Panc1 (cell line): ENCODE measurements around the gene HILPDA. TPM values are rescaled to one million over a fixed set of nuclear protein-coding genes. Genes with fewer than 3 reads are reported as not detected.

ENCODE experiments used
- ATAC-seq: fragments of 200-7000 bp; cut with Tn5 transposase; 2 replicates; pipeline ENCODE4 v1.9.1; 2020; ENCODE audit warnings: mild to moderate bottlenecking, moderate library complexity
- BruUV-seq: library from RNA; stranded (reverse); fragments of 400-500 nt; replicated peaks from 2 replicates; lab custom pipeline; 2021; lab: Mats Ljungman, UMichigan
- CTCF ChIA-PET: fragments of 300-600 bp; sonication (Branson Sonifier 250); formaldehyde crosslinking; loops from one replicate; lab custom pipeline; 2022; ENCODE audit warnings: antibody characterized with exemption; lab: Charles Lee
- POLR2A ChIA-PET: fragments of 300-600 bp; sonication (Branson Sonifier 250); formaldehyde crosslinking; loops from one replicate; lab custom pipeline; 2022; ENCODE audit warnings: antibody characterized with exemption; lab: Charles Lee
- DNase-seq: peaks from one replicate; pipeline ENCODE4 v3.0.0-alpha.2; 2010; ENCODE audit warnings: low read depth, low spot score
- H3K27ac ChIP-seq: 2 replicates; pipeline ENCODE4 v1.5.1; 2011; ENCODE audit warnings: mild to moderate bottlenecking, low read length, inconsistent platforms
- H3K27me3 ChIP-seq: fragments of 200-500 bp; sonication (Bioruptor generic); 2 replicates; pipeline ENCODE4 v1.6.0; 2014; ENCODE audit warnings: low read length, inconsistent platforms; ENCODE audit not compliant: control insufficient read depth, insufficient read depth
- H3K36me3 ChIP-seq: fragments of 200-500 bp; sonication (Bioruptor generic); 2 replicates; pipeline ENCODE4 v1.5.1; 2014; ENCODE audit warnings: inconsistent platforms, mild to moderate bottlenecking, low read length, moderate library complexity; ENCODE audit not compliant: control insufficient read depth, insufficient read depth
- H3K4me1 ChIP-seq: 2 replicates; pipeline ENCODE4 v1.5.1; 2011; ENCODE audit warnings: inconsistent platforms, mild to moderate bottlenecking, low read length, moderate library complexity; ENCODE audit not compliant: control insufficient read depth, insufficient read depth
- H3K4me3 ChIP-seq, 2 experiments: 2 replicates each; pipeline ENCODE4 v1.5.1; 2011 to 2012; ENCODE audit warnings: low read depth in 2 of 2, low read length in 2 of 2, mild to moderate bottlenecking in 2 of 2, inconsistent platforms in 1 of 2, moderate library complexity in 1 of 2
- H3K9me3 ChIP-seq: fragments of 200-500 bp; sonication (Bioruptor generic); 2 replicates; pipeline ENCODE4 v1.5.1; 2014; ENCODE audit warnings: low read depth, mild to moderate bottlenecking, inconsistent platforms, low read length, moderate library complexity; ENCODE audit not compliant: control insufficient read depth, insufficient read depth
- CTCF ChIP-seq: fragments of 450-650 bp; IDR thresholded peaks from 2 replicates; pipeline ENCODE4 v1.5.1; 2017; ENCODE audit warnings: mild to moderate bottlenecking
- POLR2AphosphoS5 ChIP-seq: IDR thresholded peaks from 2 replicates; pipeline ENCODE4 v1.6.1; 2012; ENCODE audit warnings: mild to moderate bottlenecking, low read depth, low read length, moderate library complexity
- REST ChIP-seq, 2 experiments: IDR thresholded peaks; 2 replicates each; pipeline ENCODE4 v1.6.1; 2011 to 2012; ENCODE audit warnings: low read depth in 2 of 2, control low read depth in 1 of 2, low read length in 1 of 2, mild to moderate bottlenecking in 1 of 2, moderate library complexity in 1 of 2; ENCODE audit not compliant: insufficient read depth in 1 of 2
- SIN3A ChIP-seq: IDR thresholded peaks from 2 replicates; pipeline ENCODE4 v1.6.1; 2012; ENCODE audit warnings: low read depth, mild to moderate bottlenecking, low read length, moderate library complexity, borderline replicate concordance; ENCODE audit not compliant: insufficient read depth
- TCF7L2 ChIP-seq: IDR thresholded peaks from 2 replicates; pipeline ENCODE4 v1.6.1; 2011; ENCODE audit warnings: mild to moderate bottlenecking, low read depth, low read length, inconsistent platforms
- in situ Hi-C: cut with HindIII; loops from 2 replicates; pipeline ENCODE4 v1.10.0; 2016; ENCODE audit warnings: low sequenced_read_pairs, low pct_unique_long_range_greater_than_20kb
- intact Hi-C: fragments of 100-400 bp; cut with micrococcal nuclease; formaldehyde crosslinking; loops from one replicate; pipeline ENCODE4 v1.10.0; 2022; ENCODE audit not compliant: unreplicated experiment
- total RNA-seq: library from RNA; stranded (reverse); gene quantifications from one replicate; pipeline ENCODE4 v1.2.1, GENCODE V29; 2021; ENCODE audit not compliant: unreplicated experiment

The HILPDA gene
- total RNA-seq, 1 experiment from 2014 or later, result 70.8 TPM

DNA sequence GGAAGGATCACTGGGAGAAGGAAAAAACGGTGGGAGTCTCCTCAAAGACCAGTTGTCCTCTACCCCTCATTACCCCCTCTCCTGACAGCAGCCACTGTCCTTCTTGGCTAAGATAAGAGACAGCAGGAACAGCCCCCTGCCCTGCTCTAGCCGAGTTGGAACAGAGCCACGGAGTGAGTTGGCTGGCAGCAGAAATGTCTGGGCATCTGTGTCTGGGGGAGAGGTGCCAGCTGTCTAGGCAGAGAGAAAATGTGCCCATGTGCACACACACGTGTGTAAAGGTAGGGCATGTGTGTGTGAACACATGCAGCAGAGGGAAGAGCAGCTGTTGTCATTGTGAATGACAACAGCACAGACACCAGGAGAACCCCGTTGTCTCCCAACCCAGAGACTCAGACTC, 9.4 kb upstream of the HILPDA start:
- ChIA-PET CTCF (no interaction called here), POLR2A (no interaction called here)
- H3K36me3 ChIP-seq, result no peaks in the 10 kb centered on the region
- in situ Hi-C loops, result no loop called here
- no peaks in the 10 kb centered on the region for H3K9me3 ChIP-seq
- BruUV-seq, result no TSS peak
- DNase-seq (no peak), ATAC-seq (no peak)
- no peak overlapping the region for H3K4me3 ChIP-seq
- H3K27me3 ChIP-seq, result no peaks in the 10 kb centered on the region
- TF ChIP-seq POLR2AphosphoS5, result no peak
- TF ChIP-seq TCF7L2, result no peak
- TF ChIP-seq REST (IDR thresholded peaks at IDR 0.05; ENCODE audit: insufficient read depth in 1 of 2, low read depth in 2 of 2, low read length in 1 of 2), result no peak
- no peak for TF ChIP-seq SIN3A
- TF ChIP-seq CTCF, result no peak
- peaks cover 27% of the 10 kb centered on the region for H3K4me1 ChIP-seq
- H3K27ac ChIP-seq, result peak overlapping the region; percentile 74
- intact Hi-C loops, result no loop called here

- Histone ChIP-seq H3K9me3 (no peaks in the 10 kb centered on the region), H3K4me3 (no peak overlapping the region), H3K36me3 (no peaks in the 10 kb centered on the region), H3K27ac (peak overlapping the region; percentile 76), H3K27me3 (no peaks in the 10 kb centered on the region), H3K4me1 (peaks cover 28% of the 10 kb centered on the region)
- ATAC-seq (no peak), DNase-seq (no peak)
- in situ Hi-C loops (no loop called here), intact Hi-C loops (no loop called here)
- CTCF ChIA-PET, result no interaction called here
- POLR2A ChIA-PET, result no interaction called here
- no TSS peak for BruUV-seq
- no peak for TF ChIP-seq SIN3A
- TF ChIP-seq TCF7L2, result no peak
- TF ChIP-seq CTCF, result no peak
- TF ChIP-seq POLR2AphosphoS5, result no peak
- TF ChIP-seq REST (IDR thresholded peaks at IDR 0.05; ENCODE audit: insufficient read depth in 1 of 2, low read depth in 2 of 2, low read length in 1 of 2), result no peak
Measured at GRCh38 chr7:128447941-128448564, 7.6 kb upstream of the HILPDA start.
